ENCODE data around the gene SLIT3.

Gene SLIT3

DNA sequence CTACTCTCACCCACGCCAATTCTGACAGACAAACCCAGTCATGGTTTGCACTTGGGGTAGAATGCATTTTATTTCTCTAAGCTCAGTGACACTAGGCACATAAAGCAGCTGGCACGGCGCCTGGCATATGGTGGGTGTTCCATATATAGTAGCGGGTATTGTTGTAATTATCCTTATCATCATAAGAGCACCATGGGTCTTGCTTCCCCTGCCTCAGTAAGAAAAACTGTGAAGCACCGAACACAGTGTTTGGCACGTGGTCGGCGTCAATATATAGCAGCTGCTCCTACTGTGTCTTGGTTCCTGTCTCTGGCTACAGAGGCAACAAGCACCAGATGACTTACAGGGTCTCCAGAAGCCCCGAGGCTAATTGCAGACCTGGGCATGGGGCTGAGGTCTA, 527.7 kb downstream of the SLIT3 start:
- no peak overlapping the region for H3K27ac ChIP-seq (ENCODE audit: low read depth, low read length)
- 94% methylated on average over 7 of the region's 9 CpGs for WGBS
- H3K27me3 ChIP-seq (ENCODE audit: insufficient read depth, low read length) = no peaks in the 10 kb centered on the region
- H3K36me3 ChIP-seq (ENCODE audit: insufficient read depth, low read length) = no peaks in the 10 kb centered on the region
- no peak overlapping the region for H3K9ac ChIP-seq (ENCODE audit: low read depth, low read length)
- H3K4me1 ChIP-seq (ENCODE audit: insufficient read depth, low read length) = no peaks in the 10 kb centered on the region
- H3K9me3 ChIP-seq (ENCODE audit: insufficient read depth, low read depth, low read length) = no peaks in the 10 kb centered on the region
- no peak overlapping the region for H3K4me3 ChIP-seq (ENCODE audit: low read length)

DNA sequence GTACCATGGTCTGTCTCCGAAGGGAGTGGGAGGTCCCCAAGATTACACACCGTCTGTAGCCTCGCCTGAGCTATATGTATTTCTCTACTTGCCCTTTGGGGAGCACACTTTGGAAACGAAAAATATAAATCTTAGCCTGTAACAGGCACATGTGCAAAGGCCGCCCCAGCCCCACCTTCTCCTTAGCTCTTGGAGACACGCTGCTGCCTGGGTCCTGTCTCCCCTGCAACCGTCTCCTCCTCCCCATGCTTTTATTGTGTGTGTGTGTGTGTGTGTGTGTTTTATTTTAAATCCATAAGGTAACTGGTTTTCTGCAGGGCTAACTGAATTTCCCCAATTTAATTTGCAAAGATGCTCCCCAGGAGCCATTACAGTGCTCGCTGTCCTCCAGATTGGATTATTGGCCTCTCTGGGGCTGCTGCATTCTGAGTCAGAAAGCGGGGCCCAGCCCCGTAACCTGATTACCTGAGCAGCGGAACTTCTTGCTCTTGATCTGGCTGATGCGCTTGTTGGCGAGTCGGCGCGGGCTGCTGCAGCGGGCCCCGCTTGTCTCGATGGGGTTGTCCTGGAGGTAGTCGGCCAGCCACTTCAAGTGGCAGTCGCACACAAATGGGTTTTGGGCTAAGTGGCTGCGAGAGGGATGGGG, 528.5 kb downstream of the SLIT3 start:
- Histone ChIP-seq H3K4me3 (ENCODE audit: low read length) (no peak overlapping the region), H3K4me1 (ENCODE audit: insufficient read depth, low read length) (no peaks in the 10 kb centered on the region), H3K27ac (ENCODE audit: low read depth, low read length) (no peak overlapping the region), H3K9ac (ENCODE audit: low read depth, low read length) (no peak overlapping the region), H3K36me3 (ENCODE audit: insufficient read depth, low read length) (no peaks in the 10 kb centered on the region), H3K27me3 (ENCODE audit: insufficient read depth, low read length) (no peaks in the 10 kb centered on the region), H3K9me3 (ENCODE audit: insufficient read depth, low read depth, low read length) (no peaks in the 10 kb centered on the region)
- WGBS = 93% methylated on average over 21 of the region's 22 CpGs

DNA sequence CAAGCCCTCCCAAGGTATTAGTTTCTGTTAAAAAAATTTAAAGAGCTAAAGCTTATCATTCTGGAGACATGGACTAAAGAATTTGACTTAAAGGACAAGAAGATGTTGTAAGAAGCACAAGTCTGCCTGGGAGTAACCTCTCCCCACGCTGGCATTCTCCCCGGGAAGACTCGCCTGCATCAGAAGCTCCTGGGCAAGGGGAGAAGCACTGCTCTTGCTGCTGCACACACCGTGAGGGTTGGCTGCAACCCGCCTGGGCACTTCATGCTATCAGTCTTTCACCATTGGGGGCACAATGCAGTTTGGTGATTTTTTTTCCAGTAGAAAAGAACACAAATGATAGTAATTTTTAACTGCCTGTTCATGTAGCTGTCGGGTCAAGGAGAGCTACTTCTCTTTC, 529.3 kb downstream of the SLIT3 start:
- 82% methylated on average over 6 of the region's 6 CpGs for WGBS
- Histone ChIP-seq H3K9ac (ENCODE audit: low read depth, low read length) (no peak overlapping the region), H3K36me3 (ENCODE audit: insufficient read depth, low read length) (no peaks in the 10 kb centered on the region), H3K27me3 (ENCODE audit: insufficient read depth, low read length) (no peaks in the 10 kb centered on the region), H3K27ac (ENCODE audit: low read depth, low read length) (no peak overlapping the region), H3K4me1 (ENCODE audit: insufficient read depth, low read length) (no peaks in the 10 kb centered on the region), H3K9me3 (ENCODE audit: insufficient read depth, low read depth, low read length) (no peaks in the 10 kb centered on the region), H3K4me3 (ENCODE audit: low read length) (no peak overlapping the region)

DNA sequence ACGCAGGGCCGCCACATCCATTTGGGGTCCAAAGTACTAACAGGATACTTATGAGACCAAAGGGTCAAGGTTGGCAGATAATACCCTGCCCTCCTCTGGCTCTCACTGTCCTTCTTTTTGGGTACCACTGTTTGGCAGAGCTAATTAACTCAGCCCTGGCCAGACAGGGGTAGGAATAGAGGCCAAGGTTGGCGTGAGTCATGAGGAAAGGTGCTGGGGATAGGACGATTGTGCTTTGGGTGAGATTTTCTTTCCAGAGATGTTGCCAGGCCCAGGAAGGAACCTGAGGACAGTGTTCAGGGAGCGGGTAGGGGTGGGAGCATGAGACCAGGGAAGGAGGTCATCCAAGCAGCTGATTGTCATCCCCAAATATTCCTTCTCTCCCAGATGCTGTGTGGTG, 529.9 kb downstream of the SLIT3 start:
- Histone ChIP-seq H3K27me3 (ENCODE audit: insufficient read depth, low read length) (no peaks in the 10 kb centered on the region), H3K36me3 (ENCODE audit: insufficient read depth, low read length) (no peaks in the 10 kb centered on the region)
- 85% methylated on average over 5 of the region's 5 CpGs for WGBS

DNA sequence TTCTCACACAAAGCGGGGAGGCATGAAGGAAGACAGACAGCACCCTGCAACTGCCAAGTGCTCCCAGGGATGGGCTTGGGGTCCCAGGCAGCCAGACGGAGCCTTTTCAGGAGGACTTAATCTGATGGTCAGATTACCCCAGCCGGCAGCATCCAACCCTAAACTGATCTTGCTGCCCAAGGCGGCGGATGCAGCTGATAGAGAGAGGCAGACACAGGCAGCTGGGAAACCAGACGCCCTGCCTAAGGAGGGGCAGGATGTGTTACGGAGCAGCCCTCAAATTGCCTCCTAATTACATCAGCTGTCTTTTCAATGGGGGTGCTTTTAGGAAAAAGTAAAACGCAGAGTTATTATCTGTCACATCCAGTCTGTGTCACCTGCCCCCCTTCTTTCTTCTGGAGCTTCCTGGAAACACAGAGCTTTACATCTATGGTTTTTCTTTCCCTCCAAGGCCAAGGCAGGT, 530.9 kb downstream of the SLIT3 start:
- WGBS = 94% methylated on average over 8 of the region's 8 CpGs
- no peaks in the 10 kb centered on the region for H3K4me1 ChIP-seq (ENCODE audit: insufficient read depth, low read length)
- no peaks in the 10 kb centered on the region for H3K9me3 ChIP-seq (ENCODE audit: insufficient read depth, low read depth, low read length)
- H3K9ac ChIP-seq (ENCODE audit: low read depth, low read length) = no peak overlapping the region
- no peak overlapping the region for H3K4me3 ChIP-seq (ENCODE audit: low read length)
- H3K27ac ChIP-seq (ENCODE audit: low read depth, low read length) = no peak overlapping the region
- H3K27me3 ChIP-seq (ENCODE audit: insufficient read depth, low read length) = no peaks in the 10 kb centered on the region
- no peaks in the 10 kb centered on the region for H3K36me3 ChIP-seq (ENCODE audit: insufficient read depth, low read length)

More for the DNA sequence above, 529.9 kb downstream of the SLIT3 start:
- Histone ChIP-seq H3K9me3 (ENCODE audit: insufficient read depth, low read depth, low read length) (no peaks in the 10 kb centered on the region), H3K27ac (ENCODE audit: low read depth, low read length) (no peak overlapping the region), H3K4me3 (ENCODE audit: low read length) (no peak overlapping the region), H3K9ac (ENCODE audit: low read depth, low read length) (no peak overlapping the region), H3K4me1 (ENCODE audit: insufficient read depth, low read length) (no peaks in the 10 kb centered on the region)

DNA sequence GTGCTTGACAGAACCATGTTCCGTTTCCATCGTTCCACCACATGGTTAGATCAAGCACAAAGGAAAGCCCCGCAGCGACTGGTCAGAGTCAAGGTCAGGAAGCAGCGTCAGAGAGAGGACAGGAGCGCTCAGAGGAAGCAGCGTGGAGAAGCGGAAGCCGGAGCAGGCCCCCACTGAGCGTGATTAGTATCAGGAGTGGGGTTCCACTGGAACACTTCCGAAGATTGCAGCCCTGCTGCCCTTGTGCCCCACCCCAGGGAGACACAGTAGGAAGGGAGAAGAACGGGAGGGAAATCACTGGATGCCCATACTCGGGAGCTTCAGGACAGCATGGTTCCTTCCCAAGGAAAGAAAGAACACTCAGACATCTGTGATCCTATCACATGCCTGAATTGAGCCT, 532.8 kb downstream of the SLIT3 start:
- H3K27ac ChIP-seq (ENCODE audit: low read depth, low read length) = no peak overlapping the region
- 91% methylated on average over 13 of the region's 13 CpGs for WGBS
- no peaks in the 10 kb centered on the region for H3K36me3 ChIP-seq (ENCODE audit: insufficient read depth, low read length)
- no peak overlapping the region for H3K4me3 ChIP-seq (ENCODE audit: low read length)
- H3K9ac ChIP-seq (ENCODE audit: low read depth, low read length) = no peak overlapping the region
- H3K27me3 ChIP-seq (ENCODE audit: insufficient read depth, low read length) = no peaks in the 10 kb centered on the region
- H3K4me1 ChIP-seq (ENCODE audit: insufficient read depth, low read length) = no peaks in the 10 kb centered on the region
- no peaks in the 10 kb centered on the region for H3K9me3 ChIP-seq (ENCODE audit: insufficient read depth, low read depth, low read length)

DNA sequence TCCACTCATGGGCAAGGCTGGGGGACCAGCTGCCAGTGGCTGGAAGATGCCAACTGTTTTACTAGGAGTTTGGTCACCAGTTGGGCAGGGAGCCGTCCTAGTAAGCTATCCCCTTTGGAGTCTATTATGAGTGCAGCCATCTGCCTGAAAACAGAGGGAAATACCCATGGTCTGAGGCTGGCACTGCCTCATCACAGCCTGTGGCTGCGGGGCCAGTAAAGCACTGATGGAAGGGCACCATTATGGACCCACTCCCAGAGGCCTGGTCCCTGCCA, 534.6 kb downstream of the SLIT3 start:
- Histone ChIP-seq H3K27ac (ENCODE audit: low read depth, low read length) (no peak overlapping the region), H3K4me1 (ENCODE audit: insufficient read depth, low read length) (no peaks in the 10 kb centered on the region), H3K9ac (ENCODE audit: low read depth, low read length) (no peak overlapping the region), H3K9me3 (ENCODE audit: insufficient read depth, low read depth, low read length) (no peaks in the 10 kb centered on the region), H3K4me3 (ENCODE audit: low read length) (no peak overlapping the region), H3K27me3 (ENCODE audit: insufficient read depth, low read length) (no peaks in the 10 kb centered on the region), H3K36me3 (ENCODE audit: insufficient read depth, low read length) (no peaks in the 10 kb centered on the region)
- WGBS = 90% methylated on average over 2 of the region's 2 CpGs

DNA sequence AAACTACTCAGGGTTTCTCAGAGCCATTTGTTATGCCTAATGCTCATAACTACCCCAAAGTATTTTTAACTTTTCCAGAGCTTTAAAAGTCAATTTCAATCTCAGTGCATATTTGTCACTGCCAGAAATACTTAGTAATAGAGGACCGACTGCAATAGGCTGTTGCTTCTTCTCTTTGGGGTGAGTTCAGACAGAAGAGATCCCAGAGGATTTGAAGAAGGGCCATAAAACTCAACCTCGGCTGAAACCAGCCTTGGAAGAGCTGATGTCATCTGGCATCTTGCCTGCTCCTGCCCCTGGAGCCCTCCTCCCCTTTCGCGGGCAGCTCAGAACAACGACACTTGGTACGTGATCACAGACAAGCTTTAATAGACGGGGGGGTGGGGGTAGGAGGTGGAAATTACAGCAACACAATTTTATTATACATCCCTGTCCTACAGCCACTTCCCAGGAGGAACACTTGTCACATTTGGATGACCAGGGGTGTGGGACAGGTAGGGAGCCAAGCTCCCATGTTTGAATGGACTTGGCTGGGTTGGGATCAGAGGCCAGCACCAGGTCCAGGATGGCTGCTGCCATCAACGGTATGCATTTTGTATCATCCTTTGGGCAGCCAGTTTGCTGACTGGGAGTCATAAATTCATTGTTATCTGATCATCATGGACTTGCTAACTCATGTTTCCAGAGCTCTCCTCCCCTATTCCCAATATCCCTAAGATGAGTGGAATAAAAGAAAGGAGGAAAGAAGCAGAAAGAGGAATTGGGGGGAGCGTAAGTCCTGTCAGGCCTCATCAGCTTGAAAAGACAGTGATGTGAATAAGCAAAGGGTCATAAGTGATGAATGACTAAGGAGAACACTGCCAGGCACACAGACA, 535.2 kb downstream of the SLIT3 start:
- H3K9me3 ChIP-seq (ENCODE audit: insufficient read depth, low read depth, low read length) = no peaks in the 10 kb centered on the region
- no peak overlapping the region for H3K9ac ChIP-seq (ENCODE audit: low read depth, low read length)
- H3K36me3 ChIP-seq (ENCODE audit: insufficient read depth, low read length) = no peaks in the 10 kb centered on the region
- no peaks in the 10 kb centered on the region for H3K4me1 ChIP-seq (ENCODE audit: insufficient read depth, low read length)
- no peaks in the 10 kb centered on the region for H3K27me3 ChIP-seq (ENCODE audit: insufficient read depth, low read length)
- no peak overlapping the region for H3K27ac ChIP-seq (ENCODE audit: low read depth, low read length)
- 95% methylated on average over 8 of the region's 9 CpGs for WGBS
- no peak overlapping the region for H3K4me3 ChIP-seq (ENCODE audit: low read length)

DNA sequence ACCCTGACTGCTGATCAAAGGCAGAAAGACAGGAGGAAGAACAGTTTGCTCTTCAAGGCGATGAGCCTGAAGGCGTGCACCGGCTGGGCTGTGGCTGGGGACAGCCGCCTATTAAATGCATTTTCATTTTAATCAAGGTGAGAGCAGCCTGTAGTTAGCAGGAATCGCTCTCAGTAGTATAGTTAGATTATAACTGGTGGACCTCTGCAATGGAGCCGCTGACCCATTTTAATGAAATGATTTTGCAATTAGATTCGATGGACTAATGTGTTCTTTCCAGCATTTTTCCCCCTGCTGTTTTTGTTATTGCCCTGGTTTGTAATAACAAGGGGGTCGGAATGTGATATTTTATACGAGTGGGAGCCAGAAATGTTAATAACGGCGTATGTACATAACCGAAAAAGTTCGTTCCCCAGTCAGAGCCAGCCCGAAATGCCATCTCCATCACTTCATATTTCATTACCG, 535.8 kb downstream of the SLIT3 start:
- 93% methylated on average over 15 of the region's 15 CpGs for WGBS
- H3K9ac ChIP-seq (ENCODE audit: low read depth, low read length) = no peak overlapping the region

DNA sequence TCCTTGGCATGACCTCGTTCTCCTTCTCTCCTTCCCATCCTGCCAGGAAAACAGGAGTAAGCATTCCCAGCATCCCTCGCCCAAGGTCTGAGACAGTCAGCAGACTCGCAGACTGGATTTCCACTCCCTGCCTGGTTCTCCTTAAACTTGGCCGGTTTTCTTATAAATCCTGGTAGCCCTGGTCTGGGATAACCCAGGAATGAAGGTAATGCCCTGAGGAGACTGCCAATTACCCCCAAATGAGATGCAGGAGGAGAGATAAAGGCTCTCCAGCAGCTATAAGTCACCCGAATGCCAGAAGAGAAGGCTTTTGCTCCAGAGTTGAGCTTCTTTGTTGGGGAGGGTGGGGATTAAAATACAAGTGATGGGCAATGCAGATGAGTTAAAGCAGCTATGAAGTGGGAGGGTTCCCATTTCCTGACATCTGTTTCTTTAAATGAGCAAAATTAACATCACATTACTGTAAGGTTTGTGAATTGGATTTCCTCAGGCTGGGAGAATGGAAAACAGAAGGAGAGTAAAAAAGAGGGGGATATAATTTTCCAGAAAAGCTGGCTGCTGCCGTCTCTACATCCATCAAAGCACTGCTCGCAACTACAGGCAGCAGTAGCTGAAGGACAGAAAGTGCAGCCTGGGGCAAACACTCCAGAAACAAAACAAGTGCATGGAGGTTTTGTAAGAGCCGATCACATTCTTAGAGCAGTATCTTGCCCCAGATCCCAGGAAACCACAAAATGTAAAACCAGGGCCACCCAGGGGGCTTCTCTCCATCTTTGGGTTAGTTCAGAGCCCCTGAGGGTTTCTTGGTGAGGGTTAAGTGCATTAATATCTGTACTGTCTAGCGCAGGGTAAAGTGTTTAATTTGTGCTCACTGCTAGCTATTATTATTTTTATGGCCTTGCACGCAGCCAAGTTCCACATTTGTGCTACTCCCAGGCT, 544.2 kb downstream of the SLIT3 start:
- H3K9ac ChIP-seq (ENCODE audit: low read depth, low read length) = no peak overlapping the region
- H3K4me3 ChIP-seq (ENCODE audit: low read length) = no peak overlapping the region
- WGBS = 79% methylated on average over 10 of the region's 10 CpGs
- peaks cover 11% of the 10 kb centered on the region for H3K4me1 ChIP-seq (ENCODE audit: insufficient read depth, low read length)
- no peak overlapping the region for H3K27ac ChIP-seq (ENCODE audit: low read depth, low read length)
- H3K36me3 ChIP-seq (ENCODE audit: insufficient read depth, low read length) = no peaks in the 10 kb centered on the region
- no peaks in the 10 kb centered on the region for H3K9me3 ChIP-seq (ENCODE audit: insufficient read depth, low read depth, low read length)
- no peaks in the 10 kb centered on the region for H3K27me3 ChIP-seq (ENCODE audit: insufficient read depth, low read length)

More for the DNA sequence above, 535.8 kb downstream of the SLIT3 start:
- Histone ChIP-seq H3K4me3 (ENCODE audit: low read length) (no peak overlapping the region), H3K4me1 (ENCODE audit: insufficient read depth, low read length) (no peaks in the 10 kb centered on the region), H3K9me3 (ENCODE audit: insufficient read depth, low read depth, low read length) (no peaks in the 10 kb centered on the region), H3K36me3 (ENCODE audit: insufficient read depth, low read length) (no peaks in the 10 kb centered on the region), H3K27ac (ENCODE audit: low read depth, low read length) (no peak overlapping the region), H3K27me3 (ENCODE audit: insufficient read depth, low read length) (no peaks in the 10 kb centered on the region)
